Dermis microvascular lymphatic vessel endothelial cell (primary cell): ENCODE measurements around the gene RHOA. TPM values are rescaled to one million over a fixed set of nuclear protein-coding genes. Genes with fewer than 3 reads are reported as not detected.
"Not testable (repeated sequence)": the region's sequence is repeated elsewhere in the genome, so short reads cannot be mapped to it uniquely, and the experiment has no call there.

Experiments used
- DNase-seq, 2 donors: peaks; one replicate each; pipeline versions ENCODE4 v3.0.0 to v3.0.0-alpha.2; 2010; ENCODE audit warnings: low read depth in 2 of 2
- total RNA-seq: library from RNA; depleted of rRNA; stranded (reverse); fragments of >200 nt; gene quantifications from 2 replicates; pipeline ENCODE4 v1.2.1, GENCODE V29; 2014

The RHOA gene
- total RNA-seq, 1 donor from 2014 or later, result 572 TPM

- not testable (repeated sequence) for DNase-seq
Measured at GRCh38 chr3:49328350-49328749, 83.4 kb downstream of the RHOA start.

- peak; percentile 28 to 43 for DNase-seq
Measured at GRCh38 chr3:49327485-49327884, 84.3 kb downstream of the RHOA start.

- DNase-seq, result no peak
Measured at GRCh38 chr3:49324768-49325167, 87.0 kb downstream of the RHOA start.

GRCh38 chr3:49316696-49317457 lies 94.9 kb downstream of the RHOA start:
- DNase-seq, result no peak

- DNase-seq, result peak in 1 of 2 donors; percentile 67
Measured at GRCh38 chr3:49313896-49314688, 97.7 kb downstream of the RHOA start.

GRCh38 chr3:49311283-49311682 lies 100.5 kb downstream of the RHOA start:
- no peak for DNase-seq

GRCh38 chr3:49310677-49311076 lies 101.1 kb downstream of the RHOA start:
- DNase-seq, result no peak

Other genes with a start within 250 kb of the RHOA start
- 11.8 and 19.5 TPM in 2 replicates for gene CCDC71, start 245.6 kb downstream of the RHOA start, total RNA-seq
- 47.4 and 78.3 TPM in 2 replicates for gene KLHDC8B, start 240.4 kb downstream of the RHOA start, total RNA-seq
- gene C3orf62, start 134.7 kb downstream of the RHOA start, total RNA-seq, result 1.3 and 3.7 TPM in 2 replicates
- 20.4 and 26.9 TPM in 2 replicates for gene USP4, start 71.9 kb downstream of the RHOA start, total RNA-seq
- gene GPX1, start 53.6 kb downstream of the RHOA start, total RNA-seq, result 512 and 672 TPM in 2 replicates
- gene TCTA, start 447 bp upstream of the RHOA start, total RNA-seq, result 13.1 and 22.6 TPM in 2 replicates
- gene AMT, start 10.5 kb upstream of the RHOA start, total RNA-seq, result 0.26 and 0.51 TPM in 2 replicates
- 3.7 and 9.9 TPM in 2 replicates for gene NICN1, start 17.3 kb upstream of the RHOA start, total RNA-seq
- gene DAG1, start 58.3 kb upstream of the RHOA start, total RNA-seq, result 26.1 and 32.4 TPM in 2 replicates
- gene BSN, start 142.5 kb upstream of the RHOA start, total RNA-seq, result under 0.01 TPM in 2 replicates